Measurements from ENCODE around the gene SUSD3. TPM values are rescaled to one million over a fixed set of nuclear protein-coding genes. Genes with fewer than 3 reads are reported as not detected.

Gene SUSD3
- total and polyA plus RNA-seq, 2 of the 8 experiments (the other 6 are each of a cell fraction or from before 2014, with no cell fraction given), result 5.5 to 35.4 TPM

DNA sequence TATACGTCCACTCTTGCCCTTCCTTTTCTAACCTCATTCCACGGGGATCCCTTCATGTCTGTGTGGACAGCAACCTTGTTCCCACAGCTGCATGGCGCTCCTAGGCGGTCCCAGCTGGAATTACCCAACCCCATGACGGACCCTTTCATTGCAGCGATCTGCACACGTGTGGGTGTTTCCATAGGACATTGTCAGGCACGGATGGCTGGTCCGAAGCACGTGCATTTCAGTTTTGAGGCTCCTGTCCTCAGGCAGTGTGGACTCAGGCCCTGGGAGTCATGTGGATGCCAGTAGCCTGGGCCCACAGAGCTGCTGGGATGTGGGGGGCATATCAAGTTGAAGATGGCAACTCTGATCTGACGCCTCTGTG lies 52.5 kb downstream of the SUSD3 start (continued):
- TF ChIP-seq, protein P1, sequence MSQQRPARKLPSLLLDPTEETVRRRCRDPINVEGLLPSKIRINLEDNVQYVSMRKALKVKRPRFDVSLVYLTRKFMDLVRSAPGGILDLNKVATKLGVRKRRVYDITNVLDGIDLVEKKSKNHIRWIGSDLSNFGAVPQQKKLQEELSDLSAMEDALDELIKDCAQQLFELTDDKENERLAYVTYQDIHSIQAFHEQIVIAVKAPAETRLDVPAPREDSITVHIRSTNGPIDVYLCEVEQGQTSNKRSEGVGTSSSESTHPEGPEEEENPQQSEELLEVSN (IDR thresholded peaks at IDR 0.05), result no peak
- TF ChIP-seq SP2 (IDR thresholded peaks at IDR 0.05; ENCODE audit: low read length) (no peak), TAF7 (optimal IDR thresholded peaks at IDR 0.05; ENCODE audit: borderline replicate concordance, low read depth, low read length) (no peak), POLR2AphosphoS5 (IDR thresholded peaks at IDR 0.05; ENCODE audit: low read depth, low read length) (no peak)

All from H1 (cell line).